SK-N-SH (cell line): ENCODE data around the gene ORM1.
"Not testable (repeated sequence)": the region's sequence is repeated elsewhere in the genome, so short reads cannot be mapped to it uniquely, and the experiment has no call there.

ENCODE experiments used
- CTCF ChIP-seq: fragments of 200-600 bp; sonication (generic); IDR thresholded peaks from 2 replicates; pipeline ENCODE4 v1.6.1; 2017; ENCODE audit warnings: antibody characterized with exemption, mild to moderate bottlenecking, moderate library complexity
- NFIC ChIP-seq: IDR thresholded peaks from 2 replicates; pipeline ENCODE4 v1.4.0; 2012; ENCODE audit warnings: borderline replicate concordance
- NRF1 ChIP-seq: IDR thresholded peaks from 2 replicates; pipeline ENCODE4 v1.6.1; 2012; ENCODE audit warnings: low read depth, mild to moderate bottlenecking, low read length
- PBX3 ChIP-seq: IDR thresholded peaks from 2 replicates; pipeline ENCODE4; 2012
- RFX5 ChIP-seq: IDR thresholded peaks from 2 replicates; pipeline ENCODE4 v1.6.1; 2012; ENCODE audit warnings: mild to moderate bottlenecking, improper control_type of control experiment, low read length
- SIN3A ChIP-seq: IDR thresholded peaks from 2 replicates; pipeline ENCODE4 v1.6.1; 2012; ENCODE audit warnings: low read depth, mild to moderate bottlenecking, low read length, moderate library complexity, borderline replicate concordance
- TAF1 ChIP-seq: IDR thresholded peaks from 2 replicates; pipeline ENCODE4 v1.6.1; 2012; ENCODE audit warnings: low read depth, mild to moderate bottlenecking, low read length, moderate library complexity, borderline replicate concordance
- TEAD4 ChIP-seq: IDR thresholded peaks from 2 replicates; pipeline ENCODE4 v1.4.0; 2012; ENCODE audit warnings: mild to moderate bottlenecking, borderline replicate concordance; ENCODE audit not compliant: insufficient read depth

GRCh38 chr9:114331229-114332195 lies 8.6 kb downstream of the ORM1 start:
- not testable (repeated sequence) for TF ChIP-seq NFIC, CTCF, PBX3, NRF1, TEAD4, TAF1, RFX5, SIN3A
